HG03521 (cell line): ENCODE results near the gene TSR1.

Experiments used
- ATAC-seq: cut with Tn5 transposase; IDR thresholded peaks from one replicate; pipeline ENCODE4 v1.9.1; 2021; ENCODE audit warnings: mild to moderate bottlenecking, moderate library complexity; ENCODE audit not compliant: unreplicated experiment

TSR1 gene

DNA sequence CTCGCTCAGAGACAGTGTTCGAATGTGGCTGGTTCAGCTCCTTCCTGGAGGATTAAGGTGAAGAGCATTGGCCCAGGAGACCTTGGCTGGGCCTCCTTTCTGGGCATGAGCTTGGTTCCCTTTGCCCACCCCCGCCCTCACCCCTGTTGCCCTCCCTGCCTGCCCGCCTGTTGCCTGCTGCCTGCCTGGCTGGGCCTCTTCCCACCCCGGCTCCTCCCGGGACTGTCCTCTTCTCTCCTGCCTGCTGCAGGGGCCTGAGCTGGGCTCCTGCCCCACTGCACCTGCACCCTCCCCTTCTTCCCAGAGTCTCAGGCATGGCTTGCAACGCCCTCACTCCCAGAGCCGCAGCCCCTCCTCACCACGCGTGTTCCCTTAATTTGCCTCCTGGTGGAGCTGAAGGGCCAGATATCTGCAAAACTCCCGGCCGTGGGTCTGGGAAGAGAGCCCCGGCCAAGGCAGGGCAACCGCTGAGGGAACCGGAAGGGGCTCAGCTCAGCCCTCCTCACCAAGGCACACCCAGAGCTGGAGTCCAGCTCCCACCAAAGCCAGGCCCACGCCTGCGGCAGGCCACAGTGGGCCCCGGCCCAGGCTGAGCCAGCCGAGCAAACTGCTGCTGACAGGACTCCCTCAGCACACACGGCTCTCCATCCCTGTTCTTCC is 33.4 kb upstream of the TSR1 start:
- ATAC-seq, result no peak

DNA sequence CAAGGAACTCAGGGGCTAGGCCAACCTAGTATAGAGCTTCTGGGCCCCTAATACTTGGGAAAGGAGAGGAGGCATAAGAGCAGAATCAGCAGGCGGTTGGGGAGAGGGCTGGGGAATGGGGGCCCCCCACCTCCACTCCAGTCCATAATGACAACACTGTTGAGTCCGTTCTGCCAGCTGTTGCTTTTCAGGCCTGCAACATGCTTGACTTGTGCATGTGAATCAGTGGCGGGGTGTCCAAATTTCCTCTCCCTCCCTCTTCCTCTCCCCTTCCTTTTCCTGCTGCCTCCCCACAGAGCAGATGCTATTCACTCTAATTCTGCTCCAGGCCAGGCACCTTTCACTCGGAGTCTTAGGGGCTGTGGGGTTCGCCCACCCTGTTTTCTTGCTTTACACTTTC is 32.8 kb upstream of the TSR1 start:
- ATAC-seq, result no peak

DNA sequence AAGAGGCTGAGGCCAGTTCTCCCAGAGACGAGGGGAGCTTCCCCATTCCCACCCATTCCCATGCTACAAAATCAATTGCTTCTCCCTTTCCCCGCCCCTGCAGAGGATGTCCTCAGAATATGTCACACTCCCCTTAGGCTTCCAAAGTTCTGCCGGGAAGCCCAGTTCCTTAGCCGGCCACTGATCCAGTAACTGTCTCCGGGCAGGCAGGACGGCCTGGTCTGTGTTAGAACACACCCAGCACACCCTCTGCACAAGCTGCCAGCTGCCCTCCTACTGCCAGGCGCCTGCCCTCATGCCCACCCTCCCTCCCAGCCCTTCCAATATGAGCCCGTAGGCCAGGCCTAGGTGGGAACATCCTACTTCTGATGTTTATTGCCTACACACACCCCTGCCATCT is 32.1 kb upstream of the TSR1 start:
- no peak for ATAC-seq

DNA sequence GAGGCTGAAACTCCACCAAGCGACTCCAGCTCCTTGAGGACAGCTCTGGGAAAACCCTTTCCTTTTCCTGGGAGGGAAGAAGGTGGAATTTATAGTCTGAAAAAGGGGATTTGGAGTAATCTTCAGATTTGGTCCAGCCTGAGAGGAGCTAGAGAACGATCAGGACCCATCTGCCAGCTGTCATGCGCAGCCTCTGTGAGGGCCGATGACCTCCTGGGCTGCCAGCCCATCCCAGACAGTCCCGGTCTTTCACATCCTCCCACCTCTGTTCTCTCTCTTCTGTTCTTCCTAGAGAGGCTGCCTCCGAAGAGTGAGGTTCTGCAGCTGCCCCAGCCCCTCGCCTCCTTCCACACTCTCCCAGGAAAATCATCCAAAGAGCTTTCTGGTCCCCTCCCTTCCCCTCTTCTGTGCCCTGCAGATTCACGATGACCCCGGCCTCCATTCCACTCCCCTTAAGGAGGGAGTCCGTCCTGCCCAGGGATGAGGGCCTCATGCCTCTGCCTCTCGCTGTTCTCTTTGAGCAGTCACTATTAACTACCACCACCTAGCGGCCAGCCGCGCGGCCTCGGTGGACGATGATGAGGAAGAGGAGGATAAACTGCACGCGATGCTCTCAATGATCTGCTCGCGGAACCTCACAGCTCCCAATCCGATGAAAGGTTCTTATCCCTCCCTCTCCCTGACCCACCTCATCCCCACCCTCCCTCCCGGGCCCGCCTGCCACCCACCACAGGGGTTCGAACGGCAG is 30.7 kb upstream of the TSR1 start:
- no peak for ATAC-seq

DNA sequence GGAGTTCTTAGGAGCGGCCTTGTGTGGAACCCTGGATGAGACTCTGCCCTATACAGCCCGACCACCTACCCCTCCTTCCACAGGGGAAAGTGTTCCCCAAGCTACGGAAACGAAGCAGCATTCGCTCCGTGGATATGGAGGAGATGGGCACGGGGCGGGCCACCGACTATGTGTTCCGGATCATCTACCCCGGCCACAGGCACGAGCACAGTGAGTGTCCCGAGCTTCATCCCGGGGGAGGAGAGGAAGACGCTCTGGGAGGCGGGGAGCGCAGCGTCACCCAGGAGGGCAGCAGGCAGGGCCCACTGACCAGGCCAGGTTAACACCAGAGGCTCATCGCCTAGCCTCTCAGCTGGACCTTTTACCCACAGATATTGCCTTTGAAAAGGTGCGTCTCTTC is 28.9 kb upstream of the TSR1 start:
- no peak for ATAC-seq

DNA sequence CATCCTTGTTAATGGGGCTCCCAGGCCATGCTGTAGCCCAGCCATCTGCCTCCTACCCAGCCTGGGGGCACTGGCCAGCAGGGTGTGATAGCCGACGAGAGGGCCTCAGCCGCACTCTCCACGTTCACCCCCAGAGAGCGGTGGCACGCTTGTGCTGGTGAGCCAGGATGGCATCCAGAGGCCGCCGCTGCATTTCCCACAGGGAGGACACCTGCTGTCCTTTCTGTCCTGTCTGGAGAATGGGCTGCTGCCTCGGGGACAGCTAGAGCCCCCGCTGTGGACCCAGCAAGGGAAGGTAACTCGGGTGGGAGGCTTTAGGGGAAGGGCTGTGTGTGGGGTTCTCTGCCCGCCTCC is 28.5 kb upstream of the TSR1 start:
- ATAC-seq, result no peak

DNA sequence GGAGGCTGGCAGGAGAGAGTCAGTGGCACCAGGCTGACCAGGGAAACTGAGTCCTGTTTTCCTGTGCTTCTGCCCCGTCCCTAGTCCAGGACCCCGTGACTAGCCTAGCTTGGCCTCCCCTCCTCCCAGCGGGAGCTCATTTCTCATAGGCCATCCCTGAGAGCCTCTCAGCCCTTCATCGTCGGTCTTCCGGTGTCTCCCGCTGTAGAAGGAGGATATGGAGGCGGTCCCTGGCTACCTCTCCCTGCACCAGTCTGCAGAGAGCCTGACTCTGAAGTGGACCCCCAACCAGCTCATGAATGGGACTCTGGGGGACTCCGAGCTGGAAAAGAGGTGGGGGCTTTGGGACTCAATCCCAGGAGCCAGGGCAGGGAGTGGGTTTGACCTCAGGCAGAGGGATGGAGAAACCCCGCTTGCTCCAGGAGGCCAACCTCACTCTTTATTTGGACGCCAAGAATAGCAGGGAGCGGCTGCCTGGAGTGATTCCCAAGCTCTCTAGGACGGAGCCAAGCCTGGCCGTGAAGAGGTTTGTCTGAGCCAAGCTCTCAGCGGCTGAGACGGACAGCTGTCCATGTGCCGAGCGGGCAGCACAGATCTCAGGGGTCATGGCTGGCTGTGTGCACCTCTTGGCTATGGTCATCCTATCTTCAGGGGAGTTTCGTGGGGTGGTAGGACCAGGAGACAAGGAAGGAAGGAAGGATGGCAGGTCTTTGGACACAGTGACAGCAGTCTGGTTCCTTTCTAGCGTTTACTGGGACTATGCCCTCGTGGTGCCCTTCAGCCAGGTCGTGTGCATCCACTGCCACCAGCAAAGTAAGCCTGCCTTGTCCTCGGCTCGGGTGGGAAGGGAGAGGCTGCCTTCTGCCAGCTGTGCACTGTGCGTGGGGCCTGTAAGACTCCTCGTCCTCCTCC is 27.9 kb upstream of the TSR1 start:
- ATAC-seq, result no peak

DNA sequence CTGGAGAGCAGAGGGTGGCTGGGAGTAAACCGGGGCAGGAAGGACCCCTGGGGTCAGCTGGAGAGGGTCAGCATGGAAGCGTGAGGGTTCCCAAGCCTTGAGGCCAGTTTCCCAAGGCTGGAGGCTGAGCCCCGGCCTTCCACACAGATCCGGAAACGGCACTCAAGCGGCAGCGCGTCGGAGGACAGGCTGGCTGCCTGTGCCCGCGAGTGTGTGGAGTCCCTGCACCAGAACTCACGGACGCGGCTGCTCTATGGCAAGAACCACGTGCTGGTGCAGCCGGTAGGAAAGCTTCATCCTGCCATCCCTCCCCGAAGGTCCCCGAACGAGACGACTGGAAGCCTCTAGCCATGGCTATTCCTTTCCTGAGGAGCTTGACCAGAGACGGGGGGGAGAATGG is 27.1 kb upstream of the TSR1 start:
- no peak for ATAC-seq

DNA sequence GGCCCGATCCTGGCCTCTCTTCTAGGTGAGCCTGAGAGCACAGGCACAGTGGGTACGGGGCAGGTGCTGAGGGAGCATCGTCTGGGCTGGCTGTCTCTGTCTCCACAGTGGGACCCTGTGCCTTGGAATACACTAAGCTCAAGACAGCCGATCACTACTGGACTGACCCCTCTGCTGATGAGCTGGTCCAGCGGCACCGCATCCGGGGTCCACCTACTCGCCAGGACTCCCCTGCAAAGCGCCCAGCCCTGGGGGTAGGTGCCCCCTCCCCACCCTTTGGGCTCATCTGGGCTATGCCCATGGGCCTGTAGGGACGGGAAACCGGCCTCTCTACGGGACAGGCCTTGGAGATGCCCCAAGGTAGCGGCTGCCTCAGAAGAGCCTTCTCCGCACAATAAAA is 26.6 kb upstream of the TSR1 start:
- no peak for ATAC-seq

DNA sequence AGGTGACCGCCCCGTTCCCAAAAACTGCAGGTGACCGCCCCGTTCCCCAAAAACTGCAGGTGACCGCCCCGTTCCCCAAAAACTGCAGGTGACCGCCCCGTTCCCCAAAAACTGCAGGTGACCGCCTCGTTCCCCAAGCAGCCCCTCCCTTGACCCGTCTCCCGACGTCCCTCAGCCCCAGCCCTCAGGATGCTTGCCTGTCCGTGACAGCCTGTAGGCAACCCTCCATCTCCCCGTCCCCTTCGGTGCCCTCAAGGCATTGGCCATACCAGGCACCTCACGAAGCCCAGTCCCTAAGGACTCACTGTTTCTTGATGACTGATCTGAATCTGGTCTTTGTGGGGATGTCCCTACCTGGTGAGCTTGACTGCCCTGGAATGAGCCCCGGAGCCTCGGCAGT is 26.2 kb upstream of the TSR1 start:
- ATAC-seq, result no peak

DNA sequence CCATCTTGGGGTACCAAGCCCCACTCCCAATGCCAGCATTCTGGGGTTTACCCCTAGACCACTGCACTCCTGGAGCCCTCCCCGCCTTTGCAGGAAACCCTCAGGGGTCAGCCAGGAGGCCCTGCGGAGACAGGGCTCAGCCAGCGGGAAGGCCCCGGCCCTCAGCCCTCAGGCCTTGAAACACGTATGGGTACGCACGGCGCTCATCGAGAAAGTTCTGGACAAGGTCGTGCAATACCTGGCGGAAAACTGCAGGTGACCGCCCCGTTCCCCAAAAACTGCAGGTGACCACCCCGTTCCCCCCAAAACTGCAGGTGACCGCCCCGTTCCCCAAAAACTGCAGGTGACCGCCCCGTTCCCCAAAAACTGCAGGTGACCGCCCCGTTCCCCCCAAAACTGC is 25.8 kb upstream of the TSR1 start:
- ATAC-seq, result no peak

DNA sequence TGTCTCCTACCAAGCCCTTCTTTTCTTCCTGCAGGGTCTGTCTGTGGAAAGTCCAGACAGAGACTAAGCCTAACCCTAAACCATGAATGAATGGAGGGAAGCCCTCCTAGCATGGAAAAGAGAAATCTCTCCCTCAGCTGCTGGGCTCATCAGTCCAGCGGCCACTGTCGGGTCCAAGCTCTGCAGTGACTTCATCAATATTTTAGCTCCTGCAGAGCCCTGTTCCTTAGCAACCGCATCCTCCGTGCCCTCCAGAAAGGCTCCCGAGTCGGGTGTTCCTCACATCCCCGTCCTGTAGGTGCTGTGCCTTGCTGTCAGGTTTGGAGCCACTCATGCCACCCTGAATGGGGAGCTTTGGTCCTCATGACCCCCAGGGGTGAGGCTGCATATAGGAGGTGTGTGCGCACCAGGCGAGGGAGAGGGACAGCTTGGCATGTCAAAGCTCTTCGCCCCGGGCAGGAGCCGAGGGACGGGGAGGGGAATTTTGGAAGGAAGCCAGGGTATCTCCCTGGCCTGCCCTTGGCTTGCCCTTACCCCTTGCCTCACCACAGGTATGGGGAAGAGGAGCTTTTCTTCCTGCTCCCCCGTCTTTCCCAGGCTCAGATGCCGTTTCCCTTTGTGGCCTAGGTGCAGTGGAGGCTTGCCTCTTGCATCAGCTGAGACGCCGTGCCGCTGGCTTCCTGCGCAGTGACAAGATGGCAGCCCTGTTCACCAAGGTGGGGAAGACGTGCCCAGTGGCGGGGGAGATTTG is 24.9 kb upstream of the TSR1 start:
- ATAC-seq, result no peak

DNA sequence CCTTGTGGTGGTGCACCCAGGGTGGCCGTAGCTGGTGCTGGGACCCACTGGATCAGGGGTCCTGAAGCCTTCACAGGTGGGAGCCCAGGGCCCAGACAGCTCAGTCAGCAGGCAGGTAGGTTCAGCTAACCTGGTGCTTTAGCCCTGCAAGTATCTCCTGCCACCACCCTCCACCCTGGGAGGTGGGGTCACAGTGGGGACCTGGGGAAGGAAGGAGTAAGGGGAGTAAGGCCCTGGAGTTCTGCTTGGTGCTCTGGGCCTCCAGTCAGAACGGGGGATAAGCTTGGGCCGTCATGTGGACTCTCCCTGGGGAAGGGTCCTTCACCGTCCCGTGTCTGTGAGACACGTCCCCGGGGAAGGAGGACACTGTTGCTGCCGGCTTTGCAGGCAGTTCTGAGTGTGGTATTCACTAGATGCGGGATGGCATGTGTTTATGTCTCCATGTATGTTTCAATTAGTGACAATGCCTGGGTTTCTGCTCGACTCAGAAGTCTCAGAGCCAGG is 21.7 kb upstream of the TSR1 start:
- no peak for ATAC-seq

DNA sequence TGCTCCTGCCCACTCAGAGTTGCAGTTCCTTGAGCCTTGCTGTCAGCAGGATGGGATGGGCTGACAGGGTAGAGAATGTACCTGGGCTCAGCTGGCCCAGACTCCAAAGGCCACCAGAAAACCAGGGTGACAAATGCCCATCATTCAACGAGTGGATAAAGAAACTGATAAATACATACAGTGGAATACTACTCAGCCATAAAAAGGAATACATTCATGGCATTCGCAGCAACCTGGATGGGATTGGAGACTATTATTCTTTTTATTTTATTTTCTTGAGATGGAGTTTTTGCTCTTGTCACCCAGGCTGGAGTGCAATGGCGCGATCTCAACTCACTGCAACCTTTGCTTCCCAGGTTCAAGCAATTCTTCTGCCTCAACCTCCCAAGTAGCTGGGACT is 21.0 kb upstream of the TSR1 start:
- no peak for ATAC-seq

DNA sequence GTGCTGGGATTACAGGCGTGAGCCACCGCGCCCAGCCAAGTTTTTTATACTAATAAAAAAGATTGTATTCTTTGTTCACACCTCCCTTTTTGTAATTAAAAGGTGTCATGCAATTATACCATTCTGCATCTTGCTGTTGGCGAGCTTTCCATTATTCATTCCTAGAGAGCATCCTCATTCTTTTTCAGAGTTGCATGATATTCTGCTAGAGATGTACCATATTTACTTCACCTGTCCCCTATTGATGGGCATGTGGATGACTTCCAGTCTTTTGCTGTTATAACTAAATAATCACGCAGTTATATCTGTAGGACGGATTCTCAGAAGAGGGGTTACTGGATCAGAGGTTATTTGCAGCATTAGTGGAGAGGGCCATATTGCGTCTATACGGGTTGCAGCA is 18.1 kb upstream of the TSR1 start:
- no peak for ATAC-seq

DNA sequence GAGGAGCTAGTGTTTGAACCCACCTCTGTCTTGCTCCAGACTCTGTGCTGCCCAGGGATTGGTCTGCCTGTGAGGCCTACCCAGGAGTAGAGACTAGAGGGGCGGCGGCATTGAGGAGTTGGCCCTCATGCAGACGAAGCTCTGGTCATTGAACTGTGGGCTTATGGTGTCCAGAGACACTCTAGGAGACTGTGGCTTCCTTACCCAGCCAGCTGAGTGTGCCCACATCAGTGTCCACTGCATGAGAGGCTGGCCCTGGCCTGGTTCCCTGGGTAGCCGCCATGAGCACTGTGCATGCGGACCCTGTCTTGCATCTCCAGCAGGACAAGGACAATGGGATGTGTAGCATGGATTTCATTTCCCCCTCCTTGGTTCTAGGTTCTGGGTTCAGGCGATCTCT is 15.0 kb upstream of the TSR1 start:
- no peak for ATAC-seq

DNA sequence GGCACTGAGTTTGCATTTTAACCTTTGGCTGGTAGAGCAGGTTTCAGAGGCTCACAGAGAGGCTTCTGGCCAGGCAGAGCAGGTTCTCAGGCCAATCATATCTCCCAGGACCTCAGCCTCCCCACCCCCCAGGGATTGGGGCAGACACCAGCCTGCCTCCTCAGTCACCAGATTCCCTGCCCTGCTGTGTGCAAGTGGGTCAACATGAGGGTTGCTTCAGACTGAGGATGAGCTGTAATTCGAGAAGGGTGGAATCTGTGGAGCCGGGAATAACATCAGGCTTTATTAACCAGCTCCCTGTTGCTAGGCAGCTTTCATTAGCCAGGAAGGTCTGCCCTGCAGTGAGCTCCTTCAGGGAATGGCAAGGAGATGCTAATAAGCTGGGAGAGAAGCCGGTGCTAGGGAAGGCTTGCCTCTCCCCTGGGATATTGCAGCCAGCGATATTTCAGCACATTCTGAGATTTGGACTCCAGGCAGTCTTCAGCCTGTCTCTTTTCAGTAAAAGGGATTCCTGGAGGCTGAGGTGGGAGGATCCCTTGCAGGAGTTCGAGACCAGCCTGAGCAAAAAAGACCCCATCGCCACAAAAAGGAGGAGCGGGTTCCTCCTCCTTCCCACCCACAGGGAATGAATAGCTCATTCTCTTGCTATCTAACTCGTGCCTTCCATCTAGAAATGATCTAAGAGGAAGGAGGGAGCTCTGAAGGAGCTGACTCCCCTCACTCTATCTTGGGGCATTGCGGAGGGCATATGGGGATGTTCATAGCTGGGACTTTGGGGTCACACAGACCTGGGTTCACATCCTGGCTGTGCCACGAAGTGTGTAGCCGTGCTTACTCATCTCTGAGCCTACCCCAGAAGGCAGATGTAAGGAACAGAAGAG is 11.8 kb upstream of the TSR1 start:
- ATAC-seq, result no peak

DNA sequence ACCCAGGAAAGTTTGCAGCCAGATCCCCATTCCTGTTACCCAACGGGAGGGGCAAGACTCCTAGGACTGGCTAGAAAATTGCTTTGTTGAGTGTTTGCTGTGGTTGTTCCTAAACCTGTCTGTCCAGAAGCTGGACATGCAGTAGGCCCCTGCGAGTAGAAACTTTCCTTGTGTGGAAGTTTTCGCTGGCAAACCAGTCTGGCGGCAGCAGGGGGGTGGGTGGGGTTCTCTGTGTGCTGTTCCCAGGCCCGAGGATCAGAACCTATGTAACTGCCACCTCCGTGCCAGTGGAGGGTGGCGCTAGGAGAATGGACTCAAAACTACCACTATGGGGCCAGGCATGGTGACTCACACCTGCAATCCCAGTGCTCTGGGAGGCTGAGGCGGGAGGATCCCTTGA is 10.2 kb upstream of the TSR1 start:
- no peak for ATAC-seq

DNA sequence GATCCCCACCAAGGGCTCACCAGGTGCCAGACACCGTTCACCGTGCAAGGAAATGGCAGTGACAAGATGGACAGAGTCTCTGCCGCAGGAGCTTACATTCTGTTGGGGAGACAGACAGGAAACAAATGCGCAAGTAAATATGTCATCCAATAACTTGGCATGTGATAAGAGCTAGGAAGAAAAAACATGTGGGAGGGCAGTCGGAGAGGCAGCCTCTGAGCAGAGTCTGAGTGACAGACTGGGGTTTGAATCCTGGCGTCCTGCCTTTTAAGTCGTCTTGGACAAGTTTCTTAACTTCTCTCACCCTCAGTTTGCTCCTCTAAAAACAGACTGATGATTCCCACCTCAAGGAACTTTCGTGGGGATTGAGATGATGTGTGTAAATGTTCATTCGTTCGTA is 8.3 kb upstream of the TSR1 start:
- no peak for ATAC-seq

DNA sequence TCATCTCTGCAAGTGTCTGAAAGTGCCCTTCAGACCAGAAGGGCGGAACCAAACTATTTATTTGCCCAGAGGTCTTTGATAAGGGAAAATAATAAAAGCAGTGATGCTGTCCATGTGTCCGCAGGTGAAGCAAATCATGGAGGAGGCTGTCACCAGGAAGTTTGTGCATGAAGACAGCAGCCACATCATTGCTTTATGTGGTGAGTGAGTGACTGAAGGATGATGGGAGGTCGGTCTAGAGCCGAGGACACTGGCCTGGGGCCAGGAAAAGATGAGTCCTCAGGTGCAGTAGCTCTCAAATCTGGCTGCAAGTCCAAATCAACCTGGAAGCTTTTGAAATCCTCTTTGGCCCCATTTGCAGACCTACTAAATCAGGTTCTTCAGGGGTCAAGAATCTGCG is 7.2 kb upstream of the TSR1 start:
- ATAC-seq, result no peak
